ENCODE measurements around the gene ITGAX. TPM values are rescaled to one million over a fixed set of nuclear protein-coding genes. Genes with fewer than 3 reads are reported as not detected.
"Not testable (repeated sequence)": the region's sequence is repeated elsewhere in the genome, so short reads cannot be mapped to it uniquely, and the experiment has no call there.

The ITGAX gene
- under 0.01 TPM in 1 of 2 replicates, not detected in the other for total RNA-seq

- DNase-seq (ENCODE audit: low read depth), result peak; percentile 23
- FAIRE-seq, result no peak
- Histone ChIP-seq H3K27me3 (ENCODE audit: control insufficient read depth, insufficient read depth, low read length) (no peaks in the 10 kb centered on the region), H3K36me3 (ENCODE audit: control insufficient read depth, insufficient read depth, low read length) (no peaks in the 10 kb centered on the region), H3K4me3 (ENCODE audit: low read depth, low read length) (no peak within 1 kb of the TSS)
- TF ChIP-seq CTCF (IDR thresholded peaks at IDR 0.05; ENCODE audit: insufficient read depth, low read length, severe bottlenecking), result no peak
Measured at GRCh38 chr16:31354394-31355291, at the start of gene ITGAX. ITGAX (plus strand) TSS chr16:31355176; CDS start chr16:31355255, 79 bp downstream.

GRCh38 chr16:31305219-31305618 is 49.8 kb upstream of the ITGAX start:
- TF ChIP-seq CTCF (IDR thresholded peaks at IDR 0.05; ENCODE audit: insufficient read depth, low read length, severe bottlenecking), result no peak
- H3K27me3 ChIP-seq (ENCODE audit: control insufficient read depth, insufficient read depth, low read length), result no peaks in the 10 kb centered on the region
- FAIRE-seq (no peak), DNase-seq (ENCODE audit: low read depth) (no peak)
- no peaks in the 10 kb centered on the region for H3K36me3 ChIP-seq (ENCODE audit: control insufficient read depth, insufficient read depth, low read length)
- no peak overlapping the region for H3K4me3 ChIP-seq (ENCODE audit: low read depth, low read length)

GRCh38 chr16:31308381-31308780 is 46.6 kb upstream of the ITGAX start:
- H3K36me3 ChIP-seq (ENCODE audit: control insufficient read depth, insufficient read depth, low read length); H3K27me3 ChIP-seq (ENCODE audit: control insufficient read depth, insufficient read depth, low read length); DNase-seq (ENCODE audit: low read depth); FAIRE-seq; H3K4me3 ChIP-seq (ENCODE audit: low read depth, low read length): not testable (repeated sequence)

- Histone ChIP-seq H3K27me3 (ENCODE audit: control insufficient read depth, insufficient read depth, low read length) (no peaks in the 10 kb centered on the region), H3K4me3 (ENCODE audit: low read depth, low read length) (no peak overlapping the region), H3K36me3 (ENCODE audit: control insufficient read depth, insufficient read depth, low read length) (no peaks in the 10 kb centered on the region)
- no peak for TF ChIP-seq CTCF (IDR thresholded peaks at IDR 0.05; ENCODE audit: insufficient read depth, low read length, severe bottlenecking)
- DNase-seq (ENCODE audit: low read depth) (no peak), FAIRE-seq (no peak)
Measured at GRCh38 chr16:31322500-31322899, 32.5 kb upstream of the ITGAX start.

GRCh38 chr16:31323959-31324629 is 30.9 kb upstream of the ITGAX start:
- FAIRE-seq, result no peak
- DNase-seq (ENCODE audit: low read depth), result no peak
- no peak for TF ChIP-seq CTCF (IDR thresholded peaks at IDR 0.05; ENCODE audit: insufficient read depth, low read length, severe bottlenecking)
- Histone ChIP-seq H3K4me3 (ENCODE audit: low read depth, low read length) (no peak overlapping the region), H3K27me3 (ENCODE audit: control insufficient read depth, insufficient read depth, low read length) (no peaks in the 10 kb centered on the region), H3K36me3 (ENCODE audit: control insufficient read depth, insufficient read depth, low read length) (no peaks in the 10 kb centered on the region)

GRCh38 chr16:31325171-31325570 is 29.8 kb upstream of the ITGAX start:
- TF ChIP-seq CTCF (IDR thresholded peaks at IDR 0.05; ENCODE audit: insufficient read depth, low read length, severe bottlenecking), result no peak
- Histone ChIP-seq H3K27me3 (ENCODE audit: control insufficient read depth, insufficient read depth, low read length) (peaks cover 3% of the 10 kb centered on the region), H3K4me3 (ENCODE audit: low read depth, low read length) (no peak overlapping the region), H3K36me3 (ENCODE audit: control insufficient read depth, insufficient read depth, low read length) (no peaks in the 10 kb centered on the region)
- FAIRE-seq (no peak), DNase-seq (ENCODE audit: low read depth) (no peak)
